Large intestine (tissue), 3 donors: ENCODE data around the gene VWF. TPM values are rescaled to one million over a fixed set of nuclear protein-coding genes. Genes with fewer than 3 reads are reported as not detected.

Experiments
- DNase-seq, 2 donors: peaks; one replicate each; pipeline versions ENCODE4 v3.0.0 to v3.0.0-alpha.2; 2013
- H3K27ac ChIP-seq: one replicate; pipeline ENCODE4 v1.5.1; 2013; ENCODE audit warnings: low read length
- H3K27me3 ChIP-seq: 2 replicates; pipeline ENCODE4 v1.6.1; 2013; ENCODE audit warnings: low read length; ENCODE audit not compliant: control insufficient read depth, insufficient read depth
- H3K36me3 ChIP-seq: 2 replicates; pipeline ENCODE4 v1.6.1; 2013; ENCODE audit warnings: low read length; ENCODE audit not compliant: control insufficient read depth, insufficient read depth
- H3K4me1 ChIP-seq: one replicate; pipeline ENCODE4 v1.6.1; 2013; ENCODE audit warnings: low read length; ENCODE audit not compliant: control insufficient read depth, insufficient read depth
- H3K4me3 ChIP-seq: one replicate; pipeline ENCODE4 v1.5.1; 2013; ENCODE audit warnings: low read length
- H3K9me3 ChIP-seq: one replicate; pipeline ENCODE4 v1.6.1; 2013; ENCODE audit warnings: mild to moderate bottlenecking, low read depth, low read length, moderate library complexity; ENCODE audit not compliant: control insufficient read depth
- WGBS: methylation state at CpG from one replicate; pipeline ENCODE4 v1.1.5; 2013; ENCODE audit warnings: low lambda C conversion rate; ENCODE audit not compliant: insufficient coverage; 5-methylcytosine and 5-hydroxymethylcytosine counted together
- polyA plus RNA-seq: library from polyadenylated mRNA; unstranded; fragments of 120-200 nt; gene quantifications from one replicate; pipeline ENCODE4 v1.2.1, GENCODE V29; 2013

VWF gene
- polyA plus RNA-seq, 1 donor = 13.8 TPM

DNA sequence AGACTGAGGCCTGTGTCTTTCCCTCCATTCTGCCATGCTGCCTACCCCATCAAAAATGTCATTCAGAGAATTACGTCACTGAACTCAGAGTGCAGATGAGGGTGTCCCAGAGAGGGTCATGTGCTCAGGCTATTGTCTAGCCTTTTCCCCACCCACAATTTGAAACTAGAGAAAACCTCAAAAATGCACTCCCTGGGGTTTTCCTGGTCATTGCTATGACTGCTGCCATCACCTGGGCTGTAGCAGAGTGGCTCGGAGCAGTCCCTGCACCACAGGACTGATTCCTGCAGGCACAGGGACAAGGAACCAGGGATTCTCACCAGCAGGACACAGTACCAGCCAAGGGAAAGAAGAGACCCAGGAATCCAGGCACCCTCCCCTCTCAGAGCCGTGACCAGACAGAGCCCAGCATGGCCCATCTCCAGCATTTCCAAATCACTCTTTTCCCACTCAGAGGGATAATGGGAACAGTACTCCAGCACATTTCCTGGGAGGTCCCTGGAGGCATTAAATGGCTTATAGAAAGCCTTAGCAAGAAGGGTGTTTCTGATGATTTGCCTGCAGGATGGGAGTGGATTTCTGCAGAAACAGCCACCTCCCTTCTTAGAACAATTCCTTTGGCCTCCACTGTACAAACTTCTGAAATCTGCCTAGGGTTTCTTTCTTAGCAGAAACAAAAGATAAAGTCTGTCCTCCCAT lies 45.9 kb downstream of the VWF start:
- Histone ChIP-seq H3K4me1 (no peaks in the 10 kb centered on the region), H3K27ac (no peak overlapping the region), H3K36me3 (no peaks in the 10 kb centered on the region), H3K27me3 (peaks cover 2% of the 10 kb centered on the region), H3K4me3 (no peak overlapping the region), H3K9me3 (no peaks in the 10 kb centered on the region)
- no CpG with 5 or more reads among the region's 3 CpGs for WGBS
- no peak for DNase-seq

DNA sequence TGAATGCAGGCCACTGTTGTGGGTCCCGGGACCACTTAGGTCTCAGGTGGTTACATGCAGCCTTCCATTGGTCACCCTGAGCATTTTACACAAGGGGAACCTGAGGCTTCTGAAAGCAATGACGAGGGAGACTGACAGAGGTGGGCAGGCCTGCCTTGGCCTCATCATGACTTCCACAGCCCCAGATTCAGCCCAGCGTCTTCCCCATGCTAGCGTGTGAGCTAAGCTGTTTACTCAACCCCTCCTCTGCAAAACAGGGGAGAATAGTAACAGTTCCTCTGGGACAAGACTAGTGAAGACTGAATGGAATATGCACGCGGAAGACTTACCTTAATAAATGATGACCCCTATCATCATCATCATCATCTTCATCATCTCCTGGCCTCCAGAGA lies 46.8 kb downstream of the VWF start:
- peaks cover 2% of the 10 kb centered on the region for H3K27me3 ChIP-seq
- DNase-seq = no peak
- no CpG with 5 or more reads among the region's 6 CpGs for WGBS
- no peak overlapping the region for H3K27ac ChIP-seq
- H3K9me3 ChIP-seq = no peaks in the 10 kb centered on the region
- no peak overlapping the region for H3K4me3 ChIP-seq
- H3K36me3 ChIP-seq = no peaks in the 10 kb centered on the region
- H3K4me1 ChIP-seq = no peaks in the 10 kb centered on the region

DNA sequence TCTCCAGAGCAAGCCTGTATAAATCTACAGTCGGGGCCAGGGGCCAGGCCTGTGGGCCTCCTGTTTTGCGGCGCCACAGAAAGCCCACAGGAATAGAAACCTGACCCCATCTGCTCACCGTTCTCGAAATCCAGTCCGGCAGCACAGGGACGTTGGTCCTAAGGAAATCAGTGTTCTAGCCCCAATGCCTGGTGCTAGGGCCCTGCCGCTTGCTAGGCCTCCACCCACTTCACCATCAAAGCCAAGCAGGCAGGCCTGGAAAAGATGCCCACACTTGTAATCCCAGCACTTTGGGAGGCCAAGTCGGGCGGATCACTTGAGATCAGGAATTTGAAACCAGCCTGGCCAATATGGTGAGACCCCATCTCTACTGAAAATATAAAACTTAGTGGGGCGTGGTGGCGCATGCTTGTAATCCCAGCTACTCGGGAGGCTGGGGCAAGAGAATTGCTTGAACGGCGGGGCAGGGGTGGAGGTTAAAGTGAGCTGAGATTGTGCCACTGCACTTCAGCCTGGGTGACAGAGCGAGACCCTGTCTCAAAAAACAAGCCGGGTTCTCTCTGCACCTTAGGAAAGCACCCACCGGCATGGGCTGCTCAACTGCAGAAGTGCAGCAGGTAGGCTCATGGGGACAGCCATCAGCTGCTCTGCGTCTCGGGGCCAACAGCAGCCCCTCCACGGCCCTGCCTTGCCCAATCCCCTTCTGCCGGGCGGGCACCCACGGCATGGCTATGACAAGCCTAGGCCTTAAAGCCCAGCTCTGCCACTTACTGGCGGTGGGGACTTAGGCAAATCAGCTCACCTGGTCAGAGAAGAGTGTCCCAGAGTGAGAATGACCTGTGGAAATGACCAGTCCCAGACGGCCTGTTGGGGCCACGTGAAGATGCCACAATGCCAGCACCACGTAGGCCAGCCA lies 47.4 kb downstream of the VWF start:
- Histone ChIP-seq H3K36me3 (no peaks in the 10 kb centered on the region), H3K4me3 (no peak overlapping the region), H3K9me3 (no peaks in the 10 kb centered on the region), H3K27ac (no peak overlapping the region), H3K4me1 (no peaks in the 10 kb centered on the region), H3K27me3 (peaks cover 2% of the 10 kb centered on the region)
- DNase-seq = no peak
- WGBS = no CpG with 5 or more reads among the region's 28 CpGs

DNA sequence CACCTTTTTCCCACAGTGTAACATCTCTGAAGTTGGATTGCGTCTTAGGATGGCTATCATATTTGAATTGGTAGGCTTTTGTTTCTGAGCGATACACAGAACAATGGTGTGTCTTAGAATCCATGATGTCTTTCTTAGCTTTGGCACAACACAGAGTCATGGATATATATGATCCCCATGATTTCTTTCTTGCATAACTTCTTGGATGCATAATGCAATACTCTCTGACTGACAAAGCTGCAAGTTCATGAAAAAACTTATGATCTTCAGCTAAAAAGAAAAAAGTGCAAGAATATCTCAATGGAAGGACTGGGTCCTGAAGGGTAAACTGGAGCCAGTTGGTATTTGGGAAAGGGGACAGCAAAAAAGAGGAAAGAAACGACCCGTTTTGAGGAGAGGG lies 48.1 kb downstream of the VWF start:
- DNase-seq = no peak
- H3K27ac ChIP-seq = no peak overlapping the region

DNA sequence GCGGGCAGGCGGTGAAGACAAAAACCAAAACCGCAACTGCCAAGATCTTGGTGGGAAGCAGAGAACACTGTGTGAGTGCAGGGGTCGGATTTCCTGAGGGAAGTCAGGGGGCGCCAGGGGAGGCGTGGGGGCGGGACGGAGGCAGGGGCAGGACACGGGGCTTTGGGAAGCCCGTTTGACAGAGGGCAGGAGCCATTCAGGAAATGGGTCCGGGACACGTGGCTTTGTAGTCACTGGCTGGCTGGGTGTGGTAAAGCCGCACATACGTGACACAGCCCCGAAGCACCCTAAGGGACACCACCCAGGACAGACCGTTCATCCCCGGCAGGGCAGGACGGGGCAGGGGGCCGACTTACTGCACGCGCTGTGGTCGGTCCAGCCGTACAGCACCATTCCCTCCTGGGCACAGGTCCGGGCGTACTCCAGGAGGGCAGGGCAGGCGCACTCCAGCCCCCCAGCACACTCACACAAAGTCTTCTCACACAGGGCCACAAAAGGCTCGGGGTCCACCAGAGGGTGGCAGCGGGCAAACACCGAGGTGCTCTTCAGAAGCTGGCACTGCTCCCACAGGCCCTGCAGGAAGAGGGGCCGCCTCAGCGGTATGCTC lies 49.4 kb downstream of the VWF start:
- H3K36me3 ChIP-seq = no peaks in the 10 kb centered on the region
- H3K27ac ChIP-seq = no peak overlapping the region
- H3K4me1 ChIP-seq = peaks cover 10% of the 10 kb centered on the region
- DNase-seq = no peak
- WGBS = no CpG with 5 or more reads among the region's 31 CpGs
- no peak overlapping the region for H3K4me3 ChIP-seq
- H3K9me3 ChIP-seq = no peaks in the 10 kb centered on the region
- peaks cover 2% of the 10 kb centered on the region for H3K27me3 ChIP-seq

More for the DNA sequence above, 48.1 kb downstream of the VWF start:
- Histone ChIP-seq H3K36me3 (no peaks in the 10 kb centered on the region), H3K9me3 (no peaks in the 10 kb centered on the region), H3K27me3 (peaks cover 2% of the 10 kb centered on the region), H3K4me3 (no peak overlapping the region), H3K4me1 (no peaks in the 10 kb centered on the region)
- 100% methylated on average over 1 of the region's 4 CpGs for WGBS

DNA sequence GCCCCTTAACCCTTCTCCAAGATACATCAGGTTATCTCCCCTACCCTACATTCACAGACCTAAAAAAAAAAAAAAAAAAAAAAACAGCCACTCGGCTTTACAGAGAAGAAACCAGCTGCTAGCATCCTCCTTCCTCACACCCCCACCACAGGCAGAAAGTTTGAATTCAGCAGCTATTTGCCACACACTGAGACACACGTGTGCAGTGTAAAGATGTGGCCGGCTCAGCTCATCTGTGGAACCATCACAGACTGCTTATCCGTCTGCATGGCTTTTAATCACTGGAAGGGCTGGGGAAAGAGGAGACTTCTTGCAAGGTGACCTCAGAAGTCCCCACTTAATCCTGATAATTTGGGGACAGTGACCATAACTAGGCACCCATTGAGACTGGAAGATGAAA lies 50.0 kb downstream of the VWF start:
- no peaks in the 10 kb centered on the region for H3K36me3 ChIP-seq
- H3K4me3 ChIP-seq = no peak overlapping the region
- H3K27me3 ChIP-seq = peaks cover 2% of the 10 kb centered on the region
- no peak for DNase-seq
- no peak overlapping the region for H3K27ac ChIP-seq
- no peaks in the 10 kb centered on the region for H3K9me3 ChIP-seq
- peaks cover 11% of the 10 kb centered on the region for H3K4me1 ChIP-seq
- WGBS = no CpG with 5 or more reads among the region's 4 CpGs

DNA sequence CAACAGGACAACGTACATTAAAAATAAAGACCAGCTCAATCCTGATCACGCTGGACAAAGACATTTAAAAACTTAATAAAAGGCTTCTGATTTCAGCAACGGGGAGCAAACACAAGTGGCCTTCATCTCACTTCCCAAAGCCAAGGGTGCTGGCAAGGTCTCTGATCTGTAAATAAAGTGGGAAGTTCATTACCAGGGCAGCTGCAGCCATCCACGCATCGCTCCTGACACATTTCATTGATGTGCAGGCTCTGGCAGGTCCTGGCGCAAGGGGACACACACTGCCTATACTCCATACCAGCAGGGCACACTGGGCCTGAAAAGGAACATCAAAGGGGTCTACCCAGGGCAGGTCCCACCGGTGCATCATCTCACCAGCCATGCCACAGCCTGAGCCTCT lies 51.0 kb downstream of the VWF start:
- no peak overlapping the region for H3K27ac ChIP-seq
- H3K36me3 ChIP-seq = no peaks in the 10 kb centered on the region
- H3K9me3 ChIP-seq = no peaks in the 10 kb centered on the region
- H3K27me3 ChIP-seq = peaks cover 2% of the 10 kb centered on the region
- H3K4me3 ChIP-seq = no peak overlapping the region
- no CpG with 5 or more reads among the region's 7 CpGs for WGBS
- H3K4me1 ChIP-seq = peaks cover 11% of the 10 kb centered on the region
- DNase-seq = no peak

DNA sequence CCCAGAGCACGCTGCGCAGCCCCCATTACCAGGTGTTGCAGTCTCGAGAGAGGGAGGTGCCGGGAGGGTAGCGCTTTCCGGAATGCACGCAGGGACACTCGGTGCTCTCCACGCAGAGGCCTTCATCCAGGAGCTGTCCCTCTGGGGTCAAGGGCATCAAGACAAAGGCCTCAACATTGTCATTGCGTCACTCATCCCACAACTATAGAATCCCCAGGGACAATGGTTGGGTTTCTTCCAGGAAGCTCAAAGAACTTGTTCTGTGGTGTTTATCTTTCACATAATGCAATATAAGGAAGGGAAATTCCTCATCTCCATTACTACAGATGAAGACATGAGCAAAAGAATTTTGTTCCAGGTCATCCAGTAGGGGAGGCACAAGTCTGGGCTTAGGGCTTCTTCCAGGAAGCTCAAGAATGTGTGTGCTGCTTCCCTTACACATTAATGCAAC lies 52.1 kb downstream of the VWF start:
- Histone ChIP-seq H3K4me3 (no peak overlapping the region), H3K4me1 (peaks cover 11% of the 10 kb centered on the region), H3K27ac (no peak overlapping the region), H3K9me3 (no peaks in the 10 kb centered on the region), H3K27me3 (peaks cover 2% of the 10 kb centered on the region), H3K36me3 (no peaks in the 10 kb centered on the region)
- WGBS = no CpG with 5 or more reads among the region's 10 CpGs
- no peak for DNase-seq

DNA sequence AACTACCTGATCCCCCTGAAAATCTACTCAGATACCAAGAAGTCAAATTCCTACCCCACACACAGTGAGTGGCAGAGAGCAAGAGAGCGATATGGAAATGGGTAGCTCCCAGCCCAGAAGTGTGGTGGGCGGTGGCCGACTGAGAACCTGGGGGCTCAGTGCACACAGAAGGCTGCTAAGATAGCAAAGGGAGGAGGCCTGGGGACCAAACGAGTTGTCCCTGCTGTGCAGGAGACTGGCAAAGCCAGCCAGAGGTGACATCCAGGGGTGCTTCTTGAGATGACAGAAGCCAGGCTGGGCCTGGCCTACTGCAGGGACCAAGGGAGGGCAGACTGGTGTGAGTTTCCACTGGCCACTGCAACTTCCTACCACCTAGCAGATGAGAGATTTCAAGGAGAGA lies 52.9 kb downstream of the VWF start:
- H3K4me3 ChIP-seq = no peak overlapping the region
- peaks cover 2% of the 10 kb centered on the region for H3K27me3 ChIP-seq
- DNase-seq = no peak
- no peaks in the 10 kb centered on the region for H3K36me3 ChIP-seq
- peaks cover 11% of the 10 kb centered on the region for H3K4me1 ChIP-seq
- no peaks in the 10 kb centered on the region for H3K9me3 ChIP-seq
- no peak overlapping the region for H3K27ac ChIP-seq
- WGBS = no CpG with 5 or more reads among the region's 4 CpGs

DNA sequence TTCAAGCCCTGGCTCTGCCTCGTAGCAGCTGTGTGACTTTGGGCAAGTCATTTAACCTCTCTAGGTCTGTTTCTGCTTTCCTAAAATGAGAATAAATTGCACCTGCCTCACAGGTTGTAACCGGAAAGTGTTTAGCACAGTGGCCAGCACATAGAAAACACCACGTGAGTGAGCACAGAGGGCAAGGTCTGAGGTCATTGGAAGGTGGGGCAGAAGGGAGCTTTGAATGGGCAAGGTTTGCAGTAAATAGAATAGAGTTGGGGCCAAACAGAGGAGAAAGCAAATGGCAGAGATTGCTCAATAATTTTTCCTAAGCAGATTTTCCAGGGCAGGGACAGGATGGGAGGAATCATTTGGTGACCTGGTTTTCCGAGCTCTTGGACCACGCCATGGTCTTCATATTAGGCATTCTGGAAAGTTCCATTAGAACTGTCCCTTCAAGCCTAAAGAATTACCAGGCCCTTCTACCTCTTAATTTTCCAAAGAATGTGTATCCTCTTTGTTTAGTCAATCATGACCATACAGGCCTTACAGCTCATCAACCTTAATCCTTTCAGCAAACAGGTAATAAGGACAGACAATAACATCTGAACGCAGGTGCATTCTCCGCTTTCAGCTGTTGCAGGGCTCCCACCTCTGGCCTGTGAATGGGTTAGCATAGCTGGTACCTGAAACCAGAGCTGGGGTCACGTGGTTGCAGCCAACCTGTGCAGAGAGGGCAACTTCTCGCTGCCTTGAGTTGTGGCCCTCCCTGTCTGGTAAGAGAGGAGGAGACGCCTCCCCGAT lies 53.8 kb downstream of the VWF start:
- H3K36me3 ChIP-seq = no peaks in the 10 kb centered on the region
- 45% methylated on average over 2 of the region's 11 CpGs for WGBS
- H3K4me1 ChIP-seq = peaks cover 11% of the 10 kb centered on the region
- H3K4me3 ChIP-seq = no peak overlapping the region
- H3K27me3 ChIP-seq = peaks cover 2% of the 10 kb centered on the region
- peak overlapping the region; percentile 13 for H3K27ac ChIP-seq
- DNase-seq = peak; percentile 58 to 75
- no peaks in the 10 kb centered on the region for H3K9me3 ChIP-seq
